ENCODE data around the gene SIN3A. TPM values are rescaled to one million over a fixed set of nuclear protein-coding genes. Genes with fewer than 3 reads are reported as not detected.

The SIN3A gene
- total and polyA plus RNA-seq, 4 donors = 6.8 to 21.9 (median 13.3) TPM

DNA sequence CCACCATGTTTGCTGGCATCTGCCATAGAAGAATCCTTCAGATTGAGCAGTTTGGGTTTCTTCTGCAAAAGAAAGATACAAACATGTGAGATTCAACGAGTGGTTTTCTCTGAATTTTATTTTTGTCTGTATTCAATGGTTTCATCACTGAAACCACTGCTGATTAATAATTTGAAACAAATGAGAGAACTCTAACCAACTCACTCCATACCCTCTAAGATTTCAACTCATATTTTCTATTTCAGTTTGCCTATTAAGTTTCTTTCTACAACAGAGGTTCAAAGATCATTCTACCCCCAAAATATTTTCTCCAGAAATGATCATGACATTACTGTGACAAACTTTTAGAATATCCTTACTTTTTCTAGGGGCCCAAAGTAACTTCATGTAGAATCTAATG, 44.4 kb downstream of the SIN3A start:
- peaks cover 17 to 77% (median 59%) of the 10 kb centered on the region in 4 donors for H3K36me3 ChIP-seq (ENCODE audit: control insufficient read depth in 4 of 4, insufficient read depth in 3 of 4, low read depth in 1 of 4, low read length in 3 of 4)
- no peaks in the 10 kb centered on the region for H3K9me3 ChIP-seq (ENCODE audit: control insufficient read depth in 4 of 4, low read length in 3 of 4)
- 95% methylated on average over 1 of the region's 1 CpG for WGBS
- no peak for DNase-seq (ENCODE audit: low spot score)
- no peak overlapping the region for H3K9ac ChIP-seq (ENCODE audit: low read depth in 1 of 2, low read length in 2 of 2)
- H3K4me3 ChIP-seq (ENCODE audit: low read depth in 1 of 3, low read length in 3 of 3) = no peak overlapping the region
- no peaks in the 10 kb centered on the region for H3K27me3 ChIP-seq (ENCODE audit: control insufficient read depth in 4 of 4, insufficient read depth in 4 of 4, low read length in 3 of 4)
- TF ChIP-seq FOXA2 (IDR thresholded peaks at IDR 0.05) (no peak), HNF4G (IDR thresholded peaks at IDR 0.05) (no peak), SP1 (IDR thresholded peaks at IDR 0.05) (no peak), NR2F2 (IDR thresholded peaks at IDR 0.05) (no peak), YY1 (IDR thresholded peaks at IDR 0.05) (no peak), JUND (IDR thresholded peaks at IDR 0.05) (no peak), TAF1 (conservative IDR thresholded peaks at IDR 0.05) (no peak), GABPA (IDR thresholded peaks at IDR 0.05 in 1 of 2, conservative IDR thresholded peaks at IDR 0.05 in 1 of 2) (no peak), EGR1 (IDR thresholded peaks at IDR 0.05; ENCODE audit: low read depth in 2 of 2) (no peak), RAD21 (IDR thresholded peaks at IDR 0.05) (no peak)
- TF ChIP-seq, protein P1, sequence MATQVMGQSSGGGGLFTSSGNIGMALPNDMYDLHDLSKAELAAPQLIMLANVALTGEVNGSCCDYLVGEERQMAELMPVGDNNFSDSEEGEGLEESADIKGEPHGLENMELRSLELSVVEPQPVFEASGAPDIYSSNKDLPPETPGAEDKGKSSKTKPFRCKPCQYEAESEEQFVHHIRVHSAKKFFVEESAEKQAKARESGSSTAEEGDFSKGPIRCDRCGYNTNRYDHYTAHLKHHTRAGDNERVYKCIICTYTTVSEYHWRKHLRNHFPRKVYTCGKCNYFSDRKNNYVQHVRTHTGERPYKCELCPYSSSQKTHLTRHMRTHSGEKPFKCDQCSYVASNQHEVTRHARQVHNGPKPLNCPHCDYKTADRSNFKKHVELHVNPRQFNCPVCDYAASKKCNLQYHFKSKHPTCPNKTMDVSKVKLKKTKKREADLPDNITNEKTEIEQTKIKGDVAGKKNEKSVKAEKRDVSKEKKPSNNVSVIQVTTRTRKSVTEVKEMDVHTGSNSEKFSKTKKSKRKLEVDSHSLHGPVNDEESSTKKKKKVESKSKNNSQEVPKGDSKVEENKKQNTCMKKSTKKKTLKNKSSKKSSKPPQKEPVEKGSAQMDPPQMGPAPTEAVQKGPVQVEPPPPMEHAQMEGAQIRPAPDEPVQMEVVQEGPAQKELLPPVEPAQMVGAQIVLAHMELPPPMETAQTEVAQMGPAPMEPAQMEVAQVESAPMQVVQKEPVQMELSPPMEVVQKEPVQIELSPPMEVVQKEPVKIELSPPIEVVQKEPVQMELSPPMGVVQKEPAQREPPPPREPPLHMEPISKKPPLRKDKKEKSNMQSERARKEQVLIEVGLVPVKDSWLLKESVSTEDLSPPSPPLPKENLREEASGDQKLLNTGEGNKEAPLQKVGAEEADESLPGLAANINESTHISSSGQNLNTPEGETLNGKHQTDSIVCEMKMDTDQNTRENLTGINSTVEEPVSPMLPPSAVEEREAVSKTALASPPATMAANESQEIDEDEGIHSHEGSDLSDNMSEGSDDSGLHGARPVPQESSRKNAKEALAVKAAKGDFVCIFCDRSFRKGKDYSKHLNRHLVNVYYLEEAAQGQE (IDR thresholded peaks at IDR 0.05) = no peak
- TF ChIP-seq, protein P2, sequence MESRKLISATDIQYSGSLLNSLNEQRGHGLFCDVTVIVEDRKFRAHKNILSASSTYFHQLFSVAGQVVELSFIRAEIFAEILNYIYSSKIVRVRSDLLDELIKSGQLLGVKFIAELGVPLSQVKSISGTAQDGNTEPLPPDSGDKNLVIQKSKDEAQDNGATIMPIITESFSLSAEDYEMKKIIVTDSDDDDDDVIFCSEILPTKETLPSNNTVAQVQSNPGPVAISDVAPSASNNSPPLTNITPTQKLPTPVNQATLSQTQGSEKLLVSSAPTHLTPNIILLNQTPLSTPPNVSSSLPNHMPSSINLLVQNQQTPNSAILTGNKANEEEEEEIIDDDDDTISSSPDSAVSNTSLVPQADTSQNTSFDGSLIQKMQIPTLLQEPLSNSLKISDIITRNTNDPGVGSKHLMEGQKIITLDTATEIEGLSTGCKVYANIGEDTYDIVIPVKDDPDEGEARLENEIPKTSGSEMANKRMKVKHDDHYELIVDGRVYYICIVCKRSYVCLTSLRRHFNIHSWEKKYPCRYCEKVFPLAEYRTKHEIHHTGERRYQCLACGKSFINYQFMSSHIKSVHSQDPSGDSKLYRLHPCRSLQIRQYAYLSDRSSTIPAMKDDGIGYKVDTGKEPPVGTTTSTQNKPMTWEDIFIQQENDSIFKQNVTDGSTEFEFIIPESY (IDR thresholded peaks at IDR 0.05) = no peak
- TF ChIP-seq, protein P3, sequence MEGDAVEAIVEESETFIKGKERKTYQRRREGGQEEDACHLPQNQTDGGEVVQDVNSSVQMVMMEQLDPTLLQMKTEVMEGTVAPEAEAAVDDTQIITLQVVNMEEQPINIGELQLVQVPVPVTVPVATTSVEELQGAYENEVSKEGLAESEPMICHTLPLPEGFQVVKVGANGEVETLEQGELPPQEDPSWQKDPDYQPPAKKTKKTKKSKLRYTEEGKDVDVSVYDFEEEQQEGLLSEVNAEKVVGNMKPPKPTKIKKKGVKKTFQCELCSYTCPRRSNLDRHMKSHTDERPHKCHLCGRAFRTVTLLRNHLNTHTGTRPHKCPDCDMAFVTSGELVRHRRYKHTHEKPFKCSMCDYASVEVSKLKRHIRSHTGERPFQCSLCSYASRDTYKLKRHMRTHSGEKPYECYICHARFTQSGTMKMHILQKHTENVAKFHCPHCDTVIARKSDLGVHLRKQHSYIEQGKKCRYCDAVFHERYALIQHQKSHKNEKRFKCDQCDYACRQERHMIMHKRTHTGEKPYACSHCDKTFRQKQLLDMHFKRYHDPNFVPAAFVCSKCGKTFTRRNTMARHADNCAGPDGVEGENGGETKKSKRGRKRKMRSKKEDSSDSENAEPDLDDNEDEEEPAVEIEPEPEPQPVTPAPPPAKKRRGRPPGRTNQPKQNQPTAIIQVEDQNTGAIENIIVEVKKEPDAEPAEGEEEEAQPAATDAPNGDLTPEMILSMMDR (IDR thresholded peaks at IDR 0.05; ENCODE audit: low read depth, low read length, missing input control) = no peak
- no peaks in the 10 kb centered on the region for H3K4me1 ChIP-seq (ENCODE audit: control insufficient read depth in 4 of 4, insufficient read depth in 4 of 4, low read length in 3 of 4)
- H3K27ac ChIP-seq (ENCODE audit: low read depth in 1 of 2, low read length in 2 of 2) = no peak overlapping the region

DNA sequence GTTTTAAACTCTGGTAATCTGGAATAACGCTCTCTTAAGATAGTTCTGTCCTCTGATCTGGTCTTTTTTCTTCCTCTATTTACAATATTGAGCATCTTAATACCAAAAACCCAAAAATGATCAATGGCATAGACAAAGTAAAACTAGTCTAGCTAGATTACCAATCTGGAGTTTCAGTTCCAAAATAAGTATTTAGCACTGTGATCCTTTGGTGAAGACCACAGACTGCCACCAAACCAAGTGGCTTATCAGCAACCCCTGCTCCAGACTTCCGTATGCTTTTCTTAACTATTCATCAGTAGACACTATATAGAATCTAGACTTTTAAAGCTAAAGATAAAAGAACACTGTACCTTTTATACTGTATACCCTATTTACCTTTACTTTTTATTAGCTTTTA, 47.6 kb downstream of the SIN3A start:
- H3K9ac ChIP-seq (ENCODE audit: low read depth in 1 of 2, low read length in 2 of 2) = no peak overlapping the region
- 95% methylated on average over 2 of the region's 2 CpGs for WGBS
- no peak for DNase-seq (ENCODE audit: low spot score)
- no peaks in the 10 kb centered on the region for H3K4me1 ChIP-seq (ENCODE audit: control insufficient read depth in 4 of 4, insufficient read depth in 4 of 4, low read length in 3 of 4)
- H3K27me3 ChIP-seq (ENCODE audit: control insufficient read depth in 4 of 4, insufficient read depth in 4 of 4, low read length in 3 of 4) = no peaks in the 10 kb centered on the region
- no peak overlapping the region for H3K27ac ChIP-seq (ENCODE audit: low read depth in 1 of 2, low read length in 2 of 2)
- no peak for TF ChIP-seq FOXA2 (IDR thresholded peaks at IDR 0.05)
- TF ChIP-seq FOXA1 (IDR thresholded peaks at IDR 0.05) = no peak
- TF ChIP-seq HNF4A (conservative IDR thresholded peaks at IDR 0.05) = no peak
- TF ChIP-seq TAF1 (conservative IDR thresholded peaks at IDR 0.05) = no peak
- TF ChIP-seq EGR1 (IDR thresholded peaks at IDR 0.05; ENCODE audit: low read depth in 2 of 2) = no peak
- TF ChIP-seq, protein P3 (IDR thresholded peaks at IDR 0.05; ENCODE audit: low read depth, low read length, missing input control) = no peak
- TF ChIP-seq HNF4G (IDR thresholded peaks at IDR 0.05) = no peak
- no peak for TF ChIP-seq NR2F2 (IDR thresholded peaks at IDR 0.05)
- TF ChIP-seq SP1 (IDR thresholded peaks at IDR 0.05) = no peak
- peaks cover 11 to 67% (median 51%) of the 10 kb centered on the region in 4 donors for H3K36me3 ChIP-seq (ENCODE audit: control insufficient read depth in 4 of 4, insufficient read depth in 3 of 4, low read depth in 1 of 4, low read length in 3 of 4)
- no peak overlapping the region for H3K4me3 ChIP-seq (ENCODE audit: low read depth in 1 of 3, low read length in 3 of 3)
- no peaks in the 10 kb centered on the region for H3K9me3 ChIP-seq (ENCODE audit: control insufficient read depth in 4 of 4, low read length in 3 of 4)
